Neural progenitor cell (in vitro differentiated cells): ENCODE data around the gene ASTN2. TPM values are rescaled to one million over a fixed set of nuclear protein-coding genes. Genes with fewer than 3 reads are reported as not detected.

Experiments
- DNase-seq: peaks from one replicate; pipeline ENCODE4 v3.0.0-alpha.2; 2016; ENCODE audit warnings: low spot score
- H2AFZ ChIP-seq: fragments of 200-600 bp; sonication (generic); replicated peaks from 2 replicates; pipeline ENCODE4 v1.6.1; 2016; ENCODE audit warnings: antibody characterized with exemption
- H3F3A ChIP-seq: fragments of 200-600 bp; sonication (generic); 2 replicates; pipeline ENCODE4 v1.6.1; 2016; ENCODE audit warnings: antibody characterized with exemption, low read depth
- H3K27ac ChIP-seq: fragments of 200-600 bp; sonication (generic); 2 replicates; pipeline ENCODE4 v1.5.1; 2016; ENCODE audit warnings: mild to moderate bottlenecking
- H3K27me3 ChIP-seq: fragments of 200-600 bp; sonication (generic); 2 replicates; pipeline ENCODE4 v1.6.1; 2016; ENCODE audit warnings: mild to moderate bottlenecking, moderate library complexity
- H3K36me3 ChIP-seq: fragments of 200-600 bp; sonication (generic); 2 replicates; pipeline ENCODE4 v1.5.1; 2016
- H3K4me1 ChIP-seq: fragments of 200-600 bp; sonication (generic); 2 replicates; pipeline ENCODE4 v1.6.1; 2016; ENCODE audit warnings: mixed run types
- H3K4me2 ChIP-seq: fragments of 200-600 bp; sonication (generic); 2 replicates; pipeline ENCODE4 v1.6.1; 2016
- H3K4me3 ChIP-seq: fragments of 200-600 bp; sonication (generic); 2 replicates; pipeline ENCODE4 v1.5.1; 2016
- H3K79me2 ChIP-seq: fragments of 200-600 bp; sonication (generic); 2 replicates; pipeline ENCODE4 v1.6.1; 2016; ENCODE audit warnings: low read depth
- H3K9ac ChIP-seq: fragments of 200-600 bp; sonication (generic); 2 replicates; pipeline ENCODE4 v1.6.1; 2016
- H3K9me3 ChIP-seq: fragments of 200-600 bp; sonication (generic); 2 replicates; pipeline ENCODE4 v1.5.1; 2016; ENCODE audit warnings: low read depth
- H4K20me1 ChIP-seq: fragments of 200-600 bp; sonication (generic); 2 replicates; pipeline ENCODE4 v1.6.1; 2016; ENCODE audit warnings: low read depth
- H3K27ac Mint-ChIP-seq: 3 replicates; pipeline ENCODE4 v1.8.0; 2021; ENCODE audit warnings: mixed read lengths
- H3K27me3 Mint-ChIP-seq: 2 replicates; pipeline ENCODE4 v1.8.0; 2022; ENCODE audit warnings: low read depth, mild to moderate bottlenecking, inconsistent platforms, moderate library complexity, mixed read lengths; ENCODE audit not compliant: insufficient read depth
- H3K36me3 Mint-ChIP-seq: 3 replicates; pipeline ENCODE4 v1.8.0; 2021; ENCODE audit warnings: mixed read lengths
- H3K4me1 Mint-ChIP-seq: 3 replicates; pipeline ENCODE4 v1.8.0; 2021; ENCODE audit warnings: mixed read lengths
- H3K4me3 Mint-ChIP-seq: 3 replicates; pipeline ENCODE4 v1.8.0; 2021; ENCODE audit warnings: mild to moderate bottlenecking, moderate library complexity, mixed read lengths
- H3K9me3 Mint-ChIP-seq: 3 replicates; pipeline ENCODE4 v1.8.0; 2020; ENCODE audit warnings: mixed read lengths
- EZH2 ChIP-seq: fragments of 200-600 bp; sonication (generic); IDR thresholded peaks from 2 replicates; pipeline ENCODE4 v1.6.1; 2017; ENCODE audit warnings: antibody characterized with exemption, mild to moderate bottlenecking, moderate library complexity
- EZH2phosphoT487 ChIP-seq: fragments of 200-600 bp; sonication (generic); IDR thresholded peaks from 2 replicates; pipeline ENCODE4 v1.6.1; 2017; ENCODE audit warnings: antibody characterized with exemption
- total RNA-seq: library from RNA; depleted of rRNA; stranded (reverse); fragments of >200 nt; gene quantifications from 2 replicates; pipeline ENCODE4 v1.2.3, GENCODE V29; 2015; ENCODE audit warnings: low replicate concordance
- TF ChIP-seq, protein P1 (sequence below): fragments of 200-600 bp; sonication (generic); IDR thresholded peaks from 2 replicates; pipeline ENCODE4 v1.5.1; 2017; ENCODE audit warnings: antibody characterized with exemption, mild to moderate bottlenecking

The ASTN2 gene
- total RNA-seq, 1 donor from 2014 or later: 8.0 TPM

GRCh38 chr9:116763770-116764169, 651.1 kb downstream of the ASTN2 start:
- H3K4me2 ChIP-seq: no peak overlapping the region
- DNase-seq: no peak
- H3K9me3 ChIP-seq: no peaks in the 10 kb centered on the region
- H3K9me3 Mint-ChIP-seq: no peaks in the 10 kb centered on the region
- H3F3A ChIP-seq: peaks cover 18% of the 10 kb centered on the region
- no peak overlapping the region for H3K27ac Mint-ChIP-seq
- H3K27ac ChIP-seq: no peak overlapping the region
- no peaks in the 10 kb centered on the region for H3K27me3 Mint-ChIP-seq
- no peak overlapping the region for H3K4me3 ChIP-seq
- no peaks in the 10 kb centered on the region for H4K20me1 ChIP-seq
- TF ChIP-seq EZH2 (no peak), EZH2phosphoT487 (no peak)
- TF ChIP-seq, protein P1, sequence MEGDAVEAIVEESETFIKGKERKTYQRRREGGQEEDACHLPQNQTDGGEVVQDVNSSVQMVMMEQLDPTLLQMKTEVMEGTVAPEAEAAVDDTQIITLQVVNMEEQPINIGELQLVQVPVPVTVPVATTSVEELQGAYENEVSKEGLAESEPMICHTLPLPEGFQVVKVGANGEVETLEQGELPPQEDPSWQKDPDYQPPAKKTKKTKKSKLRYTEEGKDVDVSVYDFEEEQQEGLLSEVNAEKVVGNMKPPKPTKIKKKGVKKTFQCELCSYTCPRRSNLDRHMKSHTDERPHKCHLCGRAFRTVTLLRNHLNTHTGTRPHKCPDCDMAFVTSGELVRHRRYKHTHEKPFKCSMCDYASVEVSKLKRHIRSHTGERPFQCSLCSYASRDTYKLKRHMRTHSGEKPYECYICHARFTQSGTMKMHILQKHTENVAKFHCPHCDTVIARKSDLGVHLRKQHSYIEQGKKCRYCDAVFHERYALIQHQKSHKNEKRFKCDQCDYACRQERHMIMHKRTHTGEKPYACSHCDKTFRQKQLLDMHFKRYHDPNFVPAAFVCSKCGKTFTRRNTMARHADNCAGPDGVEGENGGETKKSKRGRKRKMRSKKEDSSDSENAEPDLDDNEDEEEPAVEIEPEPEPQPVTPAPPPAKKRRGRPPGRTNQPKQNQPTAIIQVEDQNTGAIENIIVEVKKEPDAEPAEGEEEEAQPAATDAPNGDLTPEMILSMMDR: no peak
- H3K36me3 Mint-ChIP-seq: no peaks in the 10 kb centered on the region
- peaks cover 37% of the 10 kb centered on the region for H3K4me1 ChIP-seq
- no peak overlapping the region for H2AFZ ChIP-seq
- H3K9ac ChIP-seq: no peak overlapping the region
- H3K36me3 ChIP-seq: no peaks in the 10 kb centered on the region
- H3K27me3 ChIP-seq: no peaks in the 10 kb centered on the region
- peaks cover 7% of the 10 kb centered on the region for H3K4me1 Mint-ChIP-seq
- H3K4me3 Mint-ChIP-seq: no peak overlapping the region
- no peaks in the 10 kb centered on the region for H3K79me2 ChIP-seq

DNA sequence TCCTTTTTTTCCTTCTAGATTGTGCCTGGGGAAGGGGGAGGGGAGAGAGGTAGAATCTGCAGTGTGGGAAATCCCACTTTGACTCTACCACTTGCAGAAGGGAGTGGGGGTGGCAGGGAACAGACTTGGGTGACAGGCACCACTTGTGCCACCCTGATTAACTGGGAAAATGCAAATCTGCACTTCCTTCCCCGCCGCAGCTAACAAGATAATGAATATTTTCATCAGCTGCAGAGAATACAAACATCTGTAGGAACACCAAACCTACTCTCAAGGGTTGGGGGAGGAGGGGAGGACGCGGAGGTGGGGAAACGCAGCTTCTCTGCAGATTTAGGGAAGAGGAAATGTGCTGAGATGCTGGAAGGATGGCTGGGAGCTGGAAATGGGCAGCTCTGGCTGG, 654.2 kb downstream of the ASTN2 start:
- H3K4me1 ChIP-seq: peaks cover 19% of the 10 kb centered on the region
- no peak overlapping the region for H3K4me3 ChIP-seq
- peaks cover 8% of the 10 kb centered on the region for H3F3A ChIP-seq
- H3K36me3 ChIP-seq: no peaks in the 10 kb centered on the region
- Mint-ChIP-seq H3K9me3 (peaks cover 1% of the 10 kb centered on the region), H3K36me3 (no peaks in the 10 kb centered on the region), H3K4me3 (no peak overlapping the region), H3K4me1 (peaks cover 7% of the 10 kb centered on the region), H3K27ac (no peak overlapping the region), H3K27me3 (no peaks in the 10 kb centered on the region)
- no peaks in the 10 kb centered on the region for H4K20me1 ChIP-seq
- no peak for DNase-seq
- no peaks in the 10 kb centered on the region for H3K27me3 ChIP-seq
- H2AFZ ChIP-seq: no peak overlapping the region
- TF ChIP-seq, protein P1: no peak
- TF ChIP-seq EZH2: no peak
- TF ChIP-seq EZH2phosphoT487: no peak
- no peaks in the 10 kb centered on the region for H3K9me3 ChIP-seq
- no peaks in the 10 kb centered on the region for H3K79me2 ChIP-seq
- H3K27ac ChIP-seq: no peak overlapping the region
- H3K4me2 ChIP-seq: peak overlapping the region; percentile 36
- H3K9ac ChIP-seq: no peak overlapping the region

- Histone ChIP-seq H3K4me1 (peaks cover 11% of the 10 kb centered on the region), H3K36me3 (no peaks in the 10 kb centered on the region), H3K79me2 (no peaks in the 10 kb centered on the region), H3K4me2 (no peak overlapping the region), H3F3A (no peaks in the 10 kb centered on the region), H3K27ac (no peak overlapping the region), H3K9ac (no peak overlapping the region), H3K9me3 (no peaks in the 10 kb centered on the region), H3K27me3 (no peaks in the 10 kb centered on the region), H2AFZ (no peak overlapping the region), H3K4me3 (no peak overlapping the region), H4K20me1 (no peaks in the 10 kb centered on the region)
- H3K4me1 Mint-ChIP-seq: peaks cover 3% of the 10 kb centered on the region
- peaks cover 4% of the 10 kb centered on the region for H3K9me3 Mint-ChIP-seq
- no peaks in the 10 kb centered on the region for H3K36me3 Mint-ChIP-seq
- no peaks in the 10 kb centered on the region for H3K27me3 Mint-ChIP-seq
- H3K4me3 Mint-ChIP-seq: no peak overlapping the region
- TF ChIP-seq, protein P1: no peak
- no peak for TF ChIP-seq EZH2phosphoT487
- no peak for TF ChIP-seq EZH2
- no peak for DNase-seq
- H3K27ac Mint-ChIP-seq: no peak overlapping the region
Observed at GRCh38 chr9:116757030-116757429, 657.8 kb downstream of the ASTN2 start.
